Measurements from ENCODE around the gene ZEB2. TPM values are rescaled to one million over a fixed set of nuclear protein-coding genes. Genes with fewer than 3 reads are reported as not detected.

ZEB2 gene
- polyA plus RNA-seq, 1 donor from 2014 or later = 2.2 TPM

- Histone ChIP-seq H3K4me3 (ENCODE audit: low read length) (no peak overlapping the region), H3K27me3 (ENCODE audit: insufficient read depth, low read depth, low read length) (no peaks in the 10 kb centered on the region), H3K27ac (ENCODE audit: low read length) (no peak overlapping the region), H3K79me2 (replicated peaks; ENCODE audit: insufficient read depth, low read length) (peaks cover 4% of the 10 kb centered on the region), H3K36me3 (ENCODE audit: insufficient read depth, low read length) (no peaks in the 10 kb centered on the region), H4K20me1 (ENCODE audit: insufficient read depth) (no peaks in the 10 kb centered on the region), H3K9me2 (ENCODE audit: insufficient read depth, low read length) (no peaks in the 10 kb centered on the region), H3F3A (ENCODE audit: insufficient read depth, low read length, poor library complexity, severe bottlenecking) (no peaks in the 10 kb centered on the region), H2AFZ (ENCODE audit: low read depth, low read length) (no peak overlapping the region), H3K9ac (ENCODE audit: low read length) (no peak overlapping the region), H3K9me3 (ENCODE audit: low read length) (no peaks in the 10 kb centered on the region), H3K4me2 (ENCODE audit: low read length) (no peak overlapping the region)
- TF ChIP-seq MXI1 (conservative IDR thresholded peaks at IDR 0.05; ENCODE audit: poor library complexity, severe bottlenecking) (no peak), RAD21 (conservative IDR thresholded peaks at IDR 0.05) (no peak), TAF1 (IDR thresholded peaks at IDR 0.05; ENCODE audit: low read depth) (no peak), REST (IDR thresholded peaks at IDR 0.05; ENCODE audit: borderline replicate concordance) (no peak), EZH2 (IDR thresholded peaks at IDR 0.05; ENCODE audit: borderline replicate concordance, insufficient read depth, low read length, poor library complexity, severe bottlenecking) (no peak), SMC3 (conservative IDR thresholded peaks at IDR 0.05; ENCODE audit: poor library complexity) (no peak), EP300 (conservative IDR thresholded peaks at IDR 0.05; ENCODE audit: poor library complexity, severe bottlenecking) (no peak), POLR2AphosphoS5 (IDR thresholded peaks at IDR 0.05) (no peak)
- TF ChIP-seq, protein P1, sequence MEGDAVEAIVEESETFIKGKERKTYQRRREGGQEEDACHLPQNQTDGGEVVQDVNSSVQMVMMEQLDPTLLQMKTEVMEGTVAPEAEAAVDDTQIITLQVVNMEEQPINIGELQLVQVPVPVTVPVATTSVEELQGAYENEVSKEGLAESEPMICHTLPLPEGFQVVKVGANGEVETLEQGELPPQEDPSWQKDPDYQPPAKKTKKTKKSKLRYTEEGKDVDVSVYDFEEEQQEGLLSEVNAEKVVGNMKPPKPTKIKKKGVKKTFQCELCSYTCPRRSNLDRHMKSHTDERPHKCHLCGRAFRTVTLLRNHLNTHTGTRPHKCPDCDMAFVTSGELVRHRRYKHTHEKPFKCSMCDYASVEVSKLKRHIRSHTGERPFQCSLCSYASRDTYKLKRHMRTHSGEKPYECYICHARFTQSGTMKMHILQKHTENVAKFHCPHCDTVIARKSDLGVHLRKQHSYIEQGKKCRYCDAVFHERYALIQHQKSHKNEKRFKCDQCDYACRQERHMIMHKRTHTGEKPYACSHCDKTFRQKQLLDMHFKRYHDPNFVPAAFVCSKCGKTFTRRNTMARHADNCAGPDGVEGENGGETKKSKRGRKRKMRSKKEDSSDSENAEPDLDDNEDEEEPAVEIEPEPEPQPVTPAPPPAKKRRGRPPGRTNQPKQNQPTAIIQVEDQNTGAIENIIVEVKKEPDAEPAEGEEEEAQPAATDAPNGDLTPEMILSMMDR (IDR thresholded peaks at IDR 0.05; ENCODE audit: poor library complexity, severe bottlenecking) = no peak
Observed at GRCh38 chr2:144475569-144476275, 44.2 kb downstream of the ZEB2 start.

DNA sequence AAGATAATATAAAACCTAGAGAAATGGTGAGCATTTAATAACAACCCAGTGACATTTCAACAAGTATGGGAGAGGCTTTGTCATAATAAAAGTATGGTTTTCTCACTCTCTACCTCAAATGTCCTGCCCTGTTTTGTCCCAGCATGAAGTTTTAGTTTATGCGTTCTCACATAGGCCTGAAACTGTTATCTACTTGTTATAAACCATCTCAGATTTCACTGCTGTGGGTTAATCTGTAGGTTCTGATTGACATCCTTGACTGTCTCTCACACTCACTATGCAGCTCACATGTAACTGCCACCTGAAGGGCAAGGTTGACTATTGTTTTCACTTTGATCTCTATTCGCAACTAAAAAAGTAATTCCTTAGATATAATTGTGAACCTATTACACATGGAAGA, 44.9 kb downstream of the ZEB2 start:
- TF ChIP-seq TAF1 (IDR thresholded peaks at IDR 0.05; ENCODE audit: low read depth) (no peak), MXI1 (conservative IDR thresholded peaks at IDR 0.05; ENCODE audit: poor library complexity, severe bottlenecking) (no peak), EZH2 (IDR thresholded peaks at IDR 0.05; ENCODE audit: borderline replicate concordance, insufficient read depth, low read length, poor library complexity, severe bottlenecking) (no peak), REST (IDR thresholded peaks at IDR 0.05; ENCODE audit: borderline replicate concordance) (no peak), EP300 (conservative IDR thresholded peaks at IDR 0.05; ENCODE audit: poor library complexity, severe bottlenecking) (no peak), RAD21 (conservative IDR thresholded peaks at IDR 0.05) (no peak), SMC3 (conservative IDR thresholded peaks at IDR 0.05; ENCODE audit: poor library complexity) (no peak), POLR2AphosphoS5 (IDR thresholded peaks at IDR 0.05) (no peak)
- TF ChIP-seq, protein P1 (IDR thresholded peaks at IDR 0.05; ENCODE audit: poor library complexity, severe bottlenecking) = no peak
- Histone ChIP-seq H3F3A (ENCODE audit: insufficient read depth, low read length, poor library complexity, severe bottlenecking) (no peaks in the 10 kb centered on the region), H3K9me3 (ENCODE audit: low read length) (no peaks in the 10 kb centered on the region), H4K20me1 (ENCODE audit: insufficient read depth) (no peaks in the 10 kb centered on the region), H3K4me3 (ENCODE audit: low read length) (no peak overlapping the region), H3K4me2 (ENCODE audit: low read length) (no peak overlapping the region), H3K27ac (ENCODE audit: low read length) (no peak overlapping the region), H3K79me2 (replicated peaks; ENCODE audit: insufficient read depth, low read length) (peaks cover 4% of the 10 kb centered on the region), H3K9ac (ENCODE audit: low read length) (no peak overlapping the region), H3K9me2 (ENCODE audit: insufficient read depth, low read length) (no peaks in the 10 kb centered on the region), H3K36me3 (ENCODE audit: insufficient read depth, low read length) (no peaks in the 10 kb centered on the region), H2AFZ (ENCODE audit: low read depth, low read length) (no peak overlapping the region), H3K27me3 (ENCODE audit: insufficient read depth, low read depth, low read length) (no peaks in the 10 kb centered on the region)
